SK-N-SH (cell line): ENCODE results near the gene PPP1R12C.

Experiments used
- EP300 ChIP-seq, 2 experiments: IDR thresholded peaks; 2 replicates each; pipeline versions ENCODE4 v1.4.0 to v1.6.1; 2012; ENCODE audit warnings: borderline replicate concordance in 1 of 2, low read depth in 1 of 2, low read length in 1 of 2
- POLR2AphosphoS5 ChIP-seq: IDR thresholded peaks from 2 replicates; pipeline ENCODE4 v1.6.1; 2012; ENCODE audit warnings: low read depth, low read length

- TF ChIP-seq EP300 (IDR thresholded peaks at IDR 0.05; ENCODE audit: borderline replicate concordance in 1 of 2, low read depth in 1 of 2, low read length in 1 of 2) (no peak), POLR2AphosphoS5 (no peak)
Measured at GRCh38 chr19:55160986-55161365, 43.5 kb upstream of the PPP1R12C start.
